ENCODE measurements around the gene GALR3.
A peak's percentile ranks its signal among the peaks of the same experiment; 100 is the strongest.

The GALR3 gene

DNA sequence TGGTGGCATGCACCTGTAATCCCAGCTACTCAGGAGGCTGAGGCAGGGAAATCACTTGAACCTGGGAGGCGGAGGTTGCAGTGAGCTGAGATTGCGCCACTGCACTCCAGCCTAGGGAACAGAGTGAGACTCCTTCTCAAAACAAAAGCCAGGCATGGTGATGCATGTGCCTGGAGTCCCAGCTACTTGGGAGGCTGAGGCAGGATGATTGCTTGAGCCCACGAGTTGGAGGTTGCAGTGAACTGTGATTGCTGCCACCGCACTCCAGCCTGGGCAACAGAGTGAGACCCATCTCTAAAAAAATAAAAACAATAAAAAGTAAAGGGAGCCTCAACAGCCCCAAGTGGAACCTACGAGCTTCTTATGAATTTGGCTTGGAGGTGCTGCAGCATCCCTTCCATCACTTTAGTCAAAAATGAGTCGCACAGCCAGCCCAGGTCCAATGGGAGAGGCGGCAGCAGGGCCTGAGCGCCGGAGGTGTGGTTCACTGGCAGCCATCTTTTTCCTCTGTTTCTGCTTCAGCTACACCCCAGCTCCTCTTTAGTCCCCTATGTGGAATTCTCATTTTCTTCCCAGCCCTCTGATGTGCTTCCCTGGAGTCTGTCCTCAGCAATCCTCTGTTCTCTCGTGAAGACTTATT is 44.7 kb upstream of the GALR3 start:
- peak; percentile 44 for DNase-seq (ENCODE audit: low read depth)

DNA sequence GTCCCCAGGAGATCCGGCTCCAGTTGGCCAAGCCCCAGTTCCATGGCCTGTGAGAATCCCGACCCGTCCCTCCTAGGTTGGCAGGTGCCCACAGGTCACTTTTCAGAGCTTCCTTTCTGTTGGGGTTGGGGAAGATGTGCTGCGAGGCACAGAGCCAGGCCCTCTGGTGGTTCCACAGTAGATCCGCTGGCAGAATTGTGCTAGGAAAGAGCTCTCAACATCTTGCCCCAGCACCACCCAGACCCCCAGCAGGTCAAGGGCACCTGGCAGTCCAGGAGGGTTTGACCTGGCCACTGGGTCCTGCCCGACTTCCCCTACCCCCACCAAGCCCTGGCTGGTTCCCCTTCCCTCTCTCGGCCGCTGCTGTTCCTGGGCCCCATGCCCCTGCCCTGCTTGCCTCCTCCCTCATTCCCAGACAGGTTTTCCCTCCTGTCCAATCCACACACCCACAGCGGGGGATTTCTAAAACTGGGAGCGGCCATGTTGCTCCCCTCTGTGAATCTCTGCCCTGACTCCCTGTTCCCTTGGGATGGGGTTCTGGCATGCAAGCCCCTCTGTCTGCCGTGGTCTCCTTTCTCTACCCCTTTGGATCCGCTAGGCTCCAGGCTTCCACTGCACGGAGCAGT is 41.6 kb upstream of the GALR3 start:
- peak; percentile 38 for DNase-seq (ENCODE audit: low read depth)
- H3K4me3 ChIP-seq (ENCODE audit: control insufficient read depth, low read depth, low read length) = no peak overlapping the region

More for the DNA sequence above, 44.7 kb upstream of the GALR3 start:
- TF ChIP-seq, protein P1, sequence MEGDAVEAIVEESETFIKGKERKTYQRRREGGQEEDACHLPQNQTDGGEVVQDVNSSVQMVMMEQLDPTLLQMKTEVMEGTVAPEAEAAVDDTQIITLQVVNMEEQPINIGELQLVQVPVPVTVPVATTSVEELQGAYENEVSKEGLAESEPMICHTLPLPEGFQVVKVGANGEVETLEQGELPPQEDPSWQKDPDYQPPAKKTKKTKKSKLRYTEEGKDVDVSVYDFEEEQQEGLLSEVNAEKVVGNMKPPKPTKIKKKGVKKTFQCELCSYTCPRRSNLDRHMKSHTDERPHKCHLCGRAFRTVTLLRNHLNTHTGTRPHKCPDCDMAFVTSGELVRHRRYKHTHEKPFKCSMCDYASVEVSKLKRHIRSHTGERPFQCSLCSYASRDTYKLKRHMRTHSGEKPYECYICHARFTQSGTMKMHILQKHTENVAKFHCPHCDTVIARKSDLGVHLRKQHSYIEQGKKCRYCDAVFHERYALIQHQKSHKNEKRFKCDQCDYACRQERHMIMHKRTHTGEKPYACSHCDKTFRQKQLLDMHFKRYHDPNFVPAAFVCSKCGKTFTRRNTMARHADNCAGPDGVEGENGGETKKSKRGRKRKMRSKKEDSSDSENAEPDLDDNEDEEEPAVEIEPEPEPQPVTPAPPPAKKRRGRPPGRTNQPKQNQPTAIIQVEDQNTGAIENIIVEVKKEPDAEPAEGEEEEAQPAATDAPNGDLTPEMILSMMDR (conservative IDR thresholded peaks at IDR 0.05; ENCODE audit: control insufficient read depth, insufficient read depth, low read depth, low read length) = no peak
- no peak overlapping the region for H3K4me3 ChIP-seq (ENCODE audit: control insufficient read depth, low read depth, low read length)

DNA sequence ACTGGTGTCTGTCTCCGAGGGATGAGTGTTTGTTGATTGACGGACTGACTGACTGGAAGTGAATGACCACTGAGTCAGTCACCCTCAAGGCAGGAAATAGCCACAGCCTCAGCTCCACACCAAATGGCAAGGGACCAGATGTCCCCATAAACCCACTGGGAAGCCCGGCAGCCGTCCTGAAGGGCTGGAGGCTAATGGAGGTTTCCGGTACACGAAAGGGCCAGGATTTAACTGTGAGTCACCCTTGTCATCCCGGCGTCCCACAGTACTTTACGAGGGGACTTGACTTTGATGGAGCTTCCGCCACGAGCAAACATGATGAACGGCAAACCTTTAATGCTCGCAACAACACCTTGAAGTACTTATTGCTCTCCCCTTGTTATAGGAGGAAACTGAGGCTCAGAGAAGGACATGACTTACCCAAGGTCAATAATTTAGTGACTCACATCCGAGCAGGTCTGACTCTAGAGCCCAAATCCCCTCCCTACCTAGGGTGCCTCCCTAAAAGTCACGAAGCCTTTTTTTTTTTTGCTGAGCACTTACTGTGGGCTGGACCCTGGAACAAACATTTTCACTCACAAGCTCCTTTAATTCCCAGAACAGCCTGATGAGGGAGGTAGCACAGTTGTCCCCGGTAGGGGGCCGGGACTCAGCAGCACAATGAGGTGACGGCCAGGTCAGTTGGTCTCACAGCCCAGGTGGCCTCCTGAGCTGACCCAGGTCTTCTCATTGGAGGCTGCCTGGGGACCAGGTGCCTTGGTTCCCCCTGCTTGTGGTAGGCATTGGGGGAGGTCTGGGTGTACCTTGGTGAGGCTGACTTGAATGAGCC is 40.6 kb upstream of the GALR3 start:
- DNase-seq (ENCODE audit: low read depth) = peak; percentile 57
- no peak overlapping the region for H3K4me3 ChIP-seq (ENCODE audit: control insufficient read depth, low read depth, low read length)
- TF ChIP-seq, protein P1 (conservative IDR thresholded peaks at IDR 0.05; ENCODE audit: control insufficient read depth, insufficient read depth, low read depth, low read length) = no peak

More for the DNA sequence above, 41.6 kb upstream of the GALR3 start:
- TF ChIP-seq, protein P1 (conservative IDR thresholded peaks at IDR 0.05; ENCODE audit: control insufficient read depth, insufficient read depth, low read depth, low read length) = peak; percentile 38

DNA sequence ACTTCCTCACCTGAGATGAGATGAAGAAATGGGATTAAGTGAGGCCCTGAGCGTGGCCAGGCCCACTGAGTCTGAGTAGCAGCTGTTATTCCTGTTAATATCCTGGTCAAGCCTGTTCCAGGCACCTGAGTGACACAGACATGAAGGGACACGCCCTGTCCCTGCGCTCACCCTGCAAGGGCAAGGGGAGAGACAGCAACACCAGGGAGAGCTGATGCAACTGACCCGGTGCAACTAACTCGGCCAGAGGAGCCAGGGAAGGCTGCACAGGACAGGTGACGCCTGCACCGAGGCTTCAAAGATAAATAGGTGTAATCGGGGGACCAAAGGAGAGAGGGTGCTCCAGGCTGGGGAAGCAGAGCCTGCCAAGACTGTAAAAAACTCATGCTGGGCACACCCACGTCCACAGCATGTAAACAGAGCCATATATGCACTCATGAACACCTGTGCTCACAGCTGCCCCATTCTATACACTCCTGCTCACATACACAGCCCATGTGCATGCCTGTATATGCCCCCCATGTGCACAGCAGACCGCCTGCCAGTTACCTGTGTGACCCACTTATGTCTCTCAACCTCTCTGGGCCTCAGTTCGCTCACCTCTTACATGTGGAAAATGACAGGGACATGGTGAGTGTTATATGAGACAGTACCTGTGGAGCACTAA is 38.2 kb upstream of the GALR3 start:
- no peak for DNase-seq (ENCODE audit: low read depth)
- TF ChIP-seq, protein P1 (conservative IDR thresholded peaks at IDR 0.05; ENCODE audit: control insufficient read depth, insufficient read depth, low read depth, low read length) = no peak
- no peak overlapping the region for H3K4me3 ChIP-seq (ENCODE audit: control insufficient read depth, low read depth, low read length)

DNA sequence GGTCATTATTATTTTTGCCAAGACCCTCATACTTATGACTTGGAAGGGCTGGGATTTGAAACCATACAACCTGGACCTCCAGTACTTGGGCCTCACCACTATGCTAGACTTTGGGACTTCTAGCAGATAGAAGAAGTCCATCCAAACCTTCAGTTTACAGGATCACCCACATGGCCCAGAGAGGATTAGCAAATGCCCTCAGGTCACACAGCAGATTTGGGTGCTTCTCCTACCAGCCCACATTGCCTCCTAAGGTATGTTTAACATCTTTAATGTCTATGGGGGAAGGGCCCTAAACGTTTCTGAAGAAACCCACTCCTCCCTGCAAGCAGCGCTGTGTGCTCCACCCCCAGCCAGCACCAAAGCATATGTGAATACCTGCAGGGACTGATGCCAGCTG is 32.9 kb upstream of the GALR3 start:
- TF ChIP-seq, protein P1 (conservative IDR thresholded peaks at IDR 0.05; ENCODE audit: control insufficient read depth, insufficient read depth, low read depth, low read length) = no peak
- H3K4me3 ChIP-seq (ENCODE audit: control insufficient read depth, low read depth, low read length) = no peak overlapping the region

DNA sequence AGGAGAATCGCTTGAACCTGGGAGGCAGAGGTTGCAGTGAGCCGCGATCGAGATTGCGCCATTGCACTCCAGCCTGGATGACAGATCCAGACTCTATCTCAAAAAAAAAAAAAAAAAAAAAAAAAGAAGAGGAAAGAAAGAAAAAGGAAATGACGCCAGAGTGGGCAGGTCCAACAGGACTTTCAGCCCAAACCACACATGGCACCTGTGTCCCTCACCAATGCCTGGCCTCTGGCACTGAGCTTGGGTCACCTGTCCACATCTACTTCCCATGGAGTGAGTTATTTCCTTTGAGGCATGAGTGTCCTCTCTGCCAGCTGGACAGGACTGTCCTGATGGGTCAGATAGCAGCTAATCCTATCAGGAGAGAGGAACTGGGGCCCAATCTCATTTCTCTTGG is 30.7 kb upstream of the GALR3 start:
- H3K4me3 ChIP-seq (ENCODE audit: control insufficient read depth, low read depth, low read length) = no peak overlapping the region
- TF ChIP-seq, protein P1 (conservative IDR thresholded peaks at IDR 0.05; ENCODE audit: control insufficient read depth, insufficient read depth, low read depth, low read length) = no peak
- no peak for DNase-seq (ENCODE audit: low read depth)

More for the DNA sequence above, 32.9 kb upstream of the GALR3 start:
- DNase-seq (ENCODE audit: low read depth) = no peak
